GM23338 (cell line): ENCODE data around the gene PDE4B. TPM values are rescaled to one million over a fixed set of nuclear protein-coding genes. Genes with fewer than 3 reads are reported as not detected.
A peak's percentile ranks its signal among the peaks of the same experiment; 100 is the strongest.

ENCODE experiments used
- ATAC-seq: fragments of 200-7000 bp; cut with Tn5 transposase; 3 replicates; pipeline ENCODE4 v1.9.1; 2020
- DNase-seq: peaks from one replicate; pipeline ENCODE4 v3.0.0-alpha.2; 2015; ENCODE audit warnings: low spot score
- H2AFZ ChIP-seq: fragments of 200-600 bp; sonication (generic); 2 replicates; pipeline ENCODE4 v1.8.0; 2016; ENCODE audit warnings: antibody characterized with exemption, mild to moderate bottlenecking, moderate library complexity
- H3F3A ChIP-seq: fragments of 200-600 bp; sonication (generic); replicated peaks from 2 replicates; pipeline ENCODE4 v1.8.0; 2017; ENCODE audit warnings: antibody characterized with exemption, mixed run types, low read depth
- H3K27ac ChIP-seq: fragments of 200-600 bp; sonication (generic); 2 replicates; pipeline ENCODE4 v1.6.1; 2016; ENCODE audit warnings: low read depth
- H3K27me3 ChIP-seq: fragments of 200-600 bp; sonication (generic); 2 replicates; pipeline ENCODE4 v1.8.0; 2016; ENCODE audit warnings: mild to moderate bottlenecking, mixed run types, moderate library complexity; ENCODE audit not compliant: insufficient read depth
- H3K36me3 ChIP-seq: fragments of 200-600 bp; sonication (generic); 2 replicates; pipeline ENCODE4 v1.8.0; 2016; ENCODE audit warnings: mild to moderate bottlenecking; ENCODE audit not compliant: insufficient read depth
- H3K4me1 ChIP-seq: fragments of 200-600 bp; sonication (generic); 2 replicates; pipeline ENCODE4 v1.8.0; 2016; ENCODE audit warnings: mild to moderate bottlenecking, moderate library complexity; ENCODE audit not compliant: insufficient read depth
- H3K4me2 ChIP-seq: fragments of 200-600 bp; sonication (generic); 2 replicates; pipeline ENCODE4 v1.7.1; 2017; ENCODE audit warnings: mixed run types
- H3K4me3 ChIP-seq: fragments of 200-600 bp; sonication (generic); 2 replicates; pipeline ENCODE4 v1.6.1; 2016; ENCODE audit warnings: mixed run types
- H3K79me2 ChIP-seq: fragments of 200-600 bp; sonication (generic); replicated peaks from 2 replicates; pipeline ENCODE4 v1.8.0; 2017; ENCODE audit warnings: mild to moderate bottlenecking; ENCODE audit not compliant: insufficient read depth
- H3K9me2 ChIP-seq: fragments of 200-600 bp; sonication (generic); 2 replicates; pipeline ENCODE4 v1.8.0; 2017; ENCODE audit not compliant: insufficient read depth
- H4K20me1 ChIP-seq: fragments of 200-600 bp; sonication (generic); replicated peaks from 2 replicates; pipeline ENCODE4 v1.8.0; 2017; ENCODE audit warnings: mild to moderate bottlenecking; ENCODE audit not compliant: insufficient read depth
- H3K27ac Mint-ChIP-seq: 2 replicates; pipeline ENCODE4 v1.8.0; 2020; ENCODE audit warnings: inconsistent platforms, mild to moderate bottlenecking, moderate library complexity, mixed read lengths
- H3K27me3 Mint-ChIP-seq: 3 replicates; pipeline ENCODE4 v1.8.0; 2022; ENCODE audit warnings: low read depth, mild to moderate bottlenecking, moderate library complexity, mixed read lengths, inconsistent platforms; ENCODE audit not compliant: insufficient read depth, poor library complexity
- H3K36me3 Mint-ChIP-seq: 3 replicates; pipeline ENCODE4 v1.8.0; 2021; ENCODE audit warnings: low read depth, mild to moderate bottlenecking, inconsistent platforms, moderate library complexity, mixed read lengths
- H3K4me1 Mint-ChIP-seq: 3 replicates; pipeline ENCODE4 v1.8.0; 2020; ENCODE audit warnings: mild to moderate bottlenecking, inconsistent platforms, mixed read lengths
- H3K4me3 Mint-ChIP-seq: 3 replicates; pipeline ENCODE4 v1.8.0; 2021; ENCODE audit warnings: moderate library complexity, mild to moderate bottlenecking, inconsistent platforms, mixed read lengths
- H3K9me3 Mint-ChIP-seq: 3 replicates; pipeline ENCODE4 v1.8.0; 2020; ENCODE audit warnings: moderate library complexity, mild to moderate bottlenecking, inconsistent platforms, mixed read lengths
- CREB1 ChIP-seq: fragments of 250-450 bp; sonication (Bioruptor Pico); IDR thresholded peaks from 2 replicates; pipeline ENCODE4 v1.5.0; 2020; ENCODE audit warnings: low read depth, mild to moderate bottlenecking, moderate library complexity
- EZH2 ChIP-seq: fragments of 200-600 bp; sonication (generic); IDR thresholded peaks from one replicate; pipeline ENCODE4 v1.8.0; 2017; ENCODE audit warnings: antibody characterized with exemption, mild to moderate bottlenecking, low read depth; ENCODE audit not compliant: unreplicated experiment
- EZH2phosphoT487 ChIP-seq: fragments of 200-600 bp; sonication (generic); IDR thresholded peaks from one replicate; pipeline ENCODE4 v1.8.1; 2018; ENCODE audit warnings: antibody characterized with exemption; ENCODE audit not compliant: unreplicated experiment
- JUNB ChIP-seq: IDR thresholded peaks from one replicate; pipeline ENCODE4 v1.6.1; 2016; ENCODE audit warnings: antibody characterized with exemption; ENCODE audit not compliant: unreplicated experiment
- NANOG ChIP-seq: IDR thresholded peaks from 2 replicates; pipeline ENCODE4 v1.6.1; 2016; ENCODE audit warnings: antibody characterized with exemption, borderline replicate concordance
- POLR2AphosphoS5 ChIP-seq: IDR thresholded peaks from 2 replicates; pipeline ENCODE4 v1.6.1; 2016; ENCODE audit warnings: antibody characterized with exemption, low read depth
- STAT1 ChIP-seq: IDR thresholded peaks from one replicate; pipeline ENCODE4 v1.6.1; 2016; ENCODE audit warnings: antibody characterized with exemption; ENCODE audit not compliant: unreplicated experiment
- ZNF114 ChIP-seq: fragments of 250-450 bp; sonication (Bioruptor Pico); IDR thresholded peaks from 2 replicates; pipeline ENCODE4 v1.5.0; 2020; ENCODE audit warnings: mild to moderate bottlenecking, moderate library complexity
- ZNF331 ChIP-seq: fragments of 250-450 bp; sonication (Bioruptor Pico); IDR thresholded peaks from 2 replicates; pipeline ENCODE4 v1.5.0; 2020; ENCODE audit warnings: low read depth, mild to moderate bottlenecking, moderate library complexity
- polyA plus RNA-seq: library from polyadenylated mRNA; unstranded; fragments of >200 nt; fragmentation: Nextera tagmentation; extraction: Ambion mirVana; gene quantifications from 2 replicates; pipeline ENCODE4 v1.2.1, GENCODE V29; 2016
- total RNA-seq: library from RNA; depleted of rRNA; stranded (reverse); fragments of >200 nt; shearing (Covaris generic); gene quantifications from 2 replicates; pipeline ENCODE4 v1.2.3, GENCODE V29; 2014
- TF ChIP-seq, protein P1 (sequence below), 2 experiments: fragments of 200-600 bp in 1 of 2; sonication (generic) in 1 of 2; conservative IDR thresholded peaks; 2 replicates each; pipeline versions ENCODE4 v1.5.1 to v1.6.1; 2016 to 2017; ENCODE audit warnings: antibody characterized with exemption in 2 of 2, low read depth in 2 of 2, mild to moderate bottlenecking in 2 of 2, moderate library complexity in 1 of 2
- TF ChIP-seq, protein P2 (sequence below): IDR thresholded peaks from one replicate; pipeline ENCODE4 v1.6.1; 2018; ENCODE audit warnings: antibody characterized with exemption; ENCODE audit not compliant: unreplicated experiment
- TF ChIP-seq, protein P3 (sequence below): IDR thresholded peaks from 2 replicates; pipeline ENCODE4 v1.6.1; 2016; ENCODE audit warnings: antibody characterized with exemption

PDE4B gene
- total and polyA plus RNA-seq, 2 experiments from 2014 or later, result 14.0 to 25.6 TPM

DNA sequence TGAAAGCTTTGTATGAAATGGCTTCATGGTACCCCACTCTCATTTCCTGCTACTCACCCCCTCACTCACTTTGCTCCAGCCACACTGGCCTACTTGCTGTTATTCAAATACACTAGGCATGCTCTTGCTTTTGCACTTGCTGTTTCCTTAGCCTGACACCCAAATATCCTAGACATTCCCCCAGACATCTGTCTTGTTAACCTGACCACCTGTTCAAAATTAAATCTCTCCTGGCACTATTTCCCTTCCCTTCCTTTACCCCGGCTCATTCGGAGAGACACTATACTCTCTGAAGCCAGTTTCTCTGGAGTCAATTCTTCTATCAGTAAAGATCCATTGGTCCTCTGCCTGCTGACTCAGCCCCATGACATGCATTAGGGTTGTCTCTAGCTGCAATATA is 435.3 kb downstream of the PDE4B start (continued):
- no peak for TF ChIP-seq EZH2
- TF ChIP-seq, protein P1, sequence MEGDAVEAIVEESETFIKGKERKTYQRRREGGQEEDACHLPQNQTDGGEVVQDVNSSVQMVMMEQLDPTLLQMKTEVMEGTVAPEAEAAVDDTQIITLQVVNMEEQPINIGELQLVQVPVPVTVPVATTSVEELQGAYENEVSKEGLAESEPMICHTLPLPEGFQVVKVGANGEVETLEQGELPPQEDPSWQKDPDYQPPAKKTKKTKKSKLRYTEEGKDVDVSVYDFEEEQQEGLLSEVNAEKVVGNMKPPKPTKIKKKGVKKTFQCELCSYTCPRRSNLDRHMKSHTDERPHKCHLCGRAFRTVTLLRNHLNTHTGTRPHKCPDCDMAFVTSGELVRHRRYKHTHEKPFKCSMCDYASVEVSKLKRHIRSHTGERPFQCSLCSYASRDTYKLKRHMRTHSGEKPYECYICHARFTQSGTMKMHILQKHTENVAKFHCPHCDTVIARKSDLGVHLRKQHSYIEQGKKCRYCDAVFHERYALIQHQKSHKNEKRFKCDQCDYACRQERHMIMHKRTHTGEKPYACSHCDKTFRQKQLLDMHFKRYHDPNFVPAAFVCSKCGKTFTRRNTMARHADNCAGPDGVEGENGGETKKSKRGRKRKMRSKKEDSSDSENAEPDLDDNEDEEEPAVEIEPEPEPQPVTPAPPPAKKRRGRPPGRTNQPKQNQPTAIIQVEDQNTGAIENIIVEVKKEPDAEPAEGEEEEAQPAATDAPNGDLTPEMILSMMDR (conservative IDR thresholded peaks at IDR 0.05; ENCODE audit: low read depth in 2 of 2), result no peak

DNA sequence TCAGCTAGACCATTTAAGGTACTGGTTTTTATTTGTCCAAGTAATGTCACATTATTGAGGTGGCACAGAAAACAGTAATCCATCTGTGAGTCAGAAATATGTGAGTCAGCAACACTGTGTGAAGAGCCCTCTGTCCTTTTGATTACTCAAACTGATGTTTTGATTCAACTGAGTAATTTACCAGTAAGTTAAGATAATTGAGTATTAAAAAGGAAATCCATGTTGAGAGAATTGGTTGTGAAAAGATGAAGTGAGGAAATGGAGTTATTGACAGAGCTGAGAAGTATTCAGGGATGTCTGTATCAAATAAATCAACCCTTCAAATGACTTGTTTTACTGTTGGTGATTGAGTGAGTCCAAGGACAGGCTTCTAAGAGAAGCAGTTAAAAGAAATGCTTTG is 438.5 kb downstream of the PDE4B start:
- Mint-ChIP-seq H3K4me3 (no peak overlapping the region), H3K9me3 (no peaks in the 10 kb centered on the region), H3K36me3 (no peaks in the 10 kb centered on the region), H3K4me1 (peaks cover 10% of the 10 kb centered on the region; the same call in 2 of the 3 replicates), H3K27me3 (no peaks in the 10 kb centered on the region), H3K27ac (no peak overlapping the region)
- H3F3A ChIP-seq, result no peaks in the 10 kb centered on the region
- H3K27ac ChIP-seq, result no peak overlapping the region
- H4K20me1 ChIP-seq, result no peaks in the 10 kb centered on the region
- no peak for DNase-seq
- no peaks in the 10 kb centered on the region for H3K27me3 ChIP-seq
- H3K9me2 ChIP-seq, result no peaks in the 10 kb centered on the region
- no peak overlapping the region for H2AFZ ChIP-seq
- H3K79me2 ChIP-seq, result no peaks in the 10 kb centered on the region
- no peaks in the 10 kb centered on the region for H3K36me3 ChIP-seq
- no peak overlapping the region for H3K4me2 ChIP-seq
- peaks cover 5% of the 10 kb centered on the region; the same call in 1 of the 2 replicates for H3K4me1 ChIP-seq
- TF ChIP-seq, protein P1 (conservative IDR thresholded peaks at IDR 0.05; ENCODE audit: low read depth in 2 of 2), result no peak
- TF ChIP-seq EZH2phosphoT487 (no peak), CREB1 (no peak), ZNF114 (no peak), ZNF331 (CRISPR knock-in tag) (no peak), NANOG (no peak), JUNB (no peak)
- ATAC-seq, result no peak
- H3K4me3 ChIP-seq, result no peak overlapping the region

DNA sequence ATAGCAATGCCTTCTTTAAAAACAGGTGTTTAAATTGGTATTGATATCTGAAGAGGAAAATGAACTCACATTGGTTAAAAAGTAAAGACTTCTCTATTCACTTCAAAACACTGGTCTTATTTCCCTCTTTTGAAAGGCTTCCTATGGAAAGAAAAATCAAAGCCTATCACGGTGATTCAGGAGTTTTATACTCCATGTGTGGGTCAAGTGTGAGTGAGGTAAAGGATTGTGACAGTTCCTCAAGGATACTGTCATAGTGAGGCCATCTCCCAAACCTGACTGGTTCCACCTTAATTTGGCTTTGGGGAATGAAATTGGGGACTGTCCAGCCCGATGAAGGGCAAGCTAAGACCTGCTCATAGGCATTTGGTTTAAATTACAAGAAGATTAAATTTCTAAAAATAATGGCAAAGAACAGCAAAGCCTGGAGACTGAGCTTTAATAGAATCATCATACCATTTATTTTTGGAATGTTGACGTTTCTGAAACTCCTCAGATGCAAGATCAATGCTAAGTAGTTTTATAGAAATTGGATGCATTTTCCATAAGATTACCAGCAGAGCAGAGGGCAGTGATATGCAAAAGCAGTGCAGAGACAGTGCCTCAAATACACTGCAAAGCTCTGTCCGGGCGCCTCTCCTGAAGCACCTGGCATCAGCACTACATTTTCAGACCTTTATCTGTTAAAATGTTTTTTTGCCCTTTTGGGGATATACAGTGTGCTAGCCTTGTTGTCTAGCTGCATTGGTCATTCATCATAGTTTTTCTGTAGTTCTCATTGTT is 439.2 kb downstream of the PDE4B start:
- ATAC-seq, result no peak
- TF ChIP-seq NANOG (no peak), JUNB (no peak), POLR2AphosphoS5 (no peak), STAT1 (no peak), ZNF114 (no peak)
- TF ChIP-seq, protein P2, sequence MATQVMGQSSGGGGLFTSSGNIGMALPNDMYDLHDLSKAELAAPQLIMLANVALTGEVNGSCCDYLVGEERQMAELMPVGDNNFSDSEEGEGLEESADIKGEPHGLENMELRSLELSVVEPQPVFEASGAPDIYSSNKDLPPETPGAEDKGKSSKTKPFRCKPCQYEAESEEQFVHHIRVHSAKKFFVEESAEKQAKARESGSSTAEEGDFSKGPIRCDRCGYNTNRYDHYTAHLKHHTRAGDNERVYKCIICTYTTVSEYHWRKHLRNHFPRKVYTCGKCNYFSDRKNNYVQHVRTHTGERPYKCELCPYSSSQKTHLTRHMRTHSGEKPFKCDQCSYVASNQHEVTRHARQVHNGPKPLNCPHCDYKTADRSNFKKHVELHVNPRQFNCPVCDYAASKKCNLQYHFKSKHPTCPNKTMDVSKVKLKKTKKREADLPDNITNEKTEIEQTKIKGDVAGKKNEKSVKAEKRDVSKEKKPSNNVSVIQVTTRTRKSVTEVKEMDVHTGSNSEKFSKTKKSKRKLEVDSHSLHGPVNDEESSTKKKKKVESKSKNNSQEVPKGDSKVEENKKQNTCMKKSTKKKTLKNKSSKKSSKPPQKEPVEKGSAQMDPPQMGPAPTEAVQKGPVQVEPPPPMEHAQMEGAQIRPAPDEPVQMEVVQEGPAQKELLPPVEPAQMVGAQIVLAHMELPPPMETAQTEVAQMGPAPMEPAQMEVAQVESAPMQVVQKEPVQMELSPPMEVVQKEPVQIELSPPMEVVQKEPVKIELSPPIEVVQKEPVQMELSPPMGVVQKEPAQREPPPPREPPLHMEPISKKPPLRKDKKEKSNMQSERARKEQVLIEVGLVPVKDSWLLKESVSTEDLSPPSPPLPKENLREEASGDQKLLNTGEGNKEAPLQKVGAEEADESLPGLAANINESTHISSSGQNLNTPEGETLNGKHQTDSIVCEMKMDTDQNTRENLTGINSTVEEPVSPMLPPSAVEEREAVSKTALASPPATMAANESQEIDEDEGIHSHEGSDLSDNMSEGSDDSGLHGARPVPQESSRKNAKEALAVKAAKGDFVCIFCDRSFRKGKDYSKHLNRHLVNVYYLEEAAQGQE, result no peak
- TF ChIP-seq, protein P3, sequence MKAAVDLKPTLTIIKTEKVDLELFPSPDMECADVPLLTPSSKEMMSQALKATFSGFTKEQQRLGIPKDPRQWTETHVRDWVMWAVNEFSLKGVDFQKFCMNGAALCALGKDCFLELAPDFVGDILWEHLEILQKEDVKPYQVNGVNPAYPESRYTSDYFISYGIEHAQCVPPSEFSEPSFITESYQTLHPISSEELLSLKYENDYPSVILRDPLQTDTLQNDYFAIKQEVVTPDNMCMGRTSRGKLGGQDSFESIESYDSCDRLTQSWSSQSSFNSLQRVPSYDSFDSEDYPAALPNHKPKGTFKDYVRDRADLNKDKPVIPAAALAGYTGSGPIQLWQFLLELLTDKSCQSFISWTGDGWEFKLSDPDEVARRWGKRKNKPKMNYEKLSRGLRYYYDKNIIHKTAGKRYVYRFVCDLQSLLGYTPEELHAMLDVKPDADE, result no peak

More for the DNA sequence above, 439.2 kb downstream of the PDE4B start:
- H3K4me1 Mint-ChIP-seq, result peaks cover 10% of the 10 kb centered on the region; the same call in 2 of the 3 replicates
- H3K36me3 Mint-ChIP-seq, result no peaks in the 10 kb centered on the region
- Histone ChIP-seq H3F3A (no peaks in the 10 kb centered on the region), H3K36me3 (no peaks in the 10 kb centered on the region), H3K4me2 (no peak overlapping the region), H4K20me1 (no peaks in the 10 kb centered on the region), H3K4me3 (no peak overlapping the region), H2AFZ (peak overlapping the region; percentile 21; the same call in 1 of the 2 replicates), H3K4me1 (peaks cover 5% of the 10 kb centered on the region; the same call in 1 of the 2 replicates), H3K27ac (no peak overlapping the region), H3K27me3 (no peaks in the 10 kb centered on the region), H3K9me2 (no peaks in the 10 kb centered on the region), H3K79me2 (no peaks in the 10 kb centered on the region)
- DNase-seq, result no peak
- H3K4me3 Mint-ChIP-seq, result no peak overlapping the region
- no peaks in the 10 kb centered on the region for H3K9me3 Mint-ChIP-seq
- no peak overlapping the region for H3K27ac Mint-ChIP-seq
- H3K27me3 Mint-ChIP-seq, result no peaks in the 10 kb centered on the region
